GM19099 (cell line): ENCODE results near the gene TRIOBP.

Experiments used
- POLR2A ChIP-seq: IDR thresholded peaks from 3 replicates; pipeline ENCODE4 v1.6.1; 2011; ENCODE audit warnings: low read depth; ENCODE audit not compliant: insufficient read length; ENCODE audit errors: extremely low read depth

The TRIOBP gene

GRCh38 chr22:37807410-37808293 lies 110.8 kb downstream of the TRIOBP start, which contains the start of gene GCAT:
GCAT (plus strand) TSS chr22:37807934; CDS start chr22:37807968, 34 bp downstream.
- peak; percentile 46 for TF ChIP-seq POLR2A

GRCh38 chr22:37808294-37808657 lies 111.4 kb downstream of the TRIOBP start:
- no peak for TF ChIP-seq POLR2A

DNA sequence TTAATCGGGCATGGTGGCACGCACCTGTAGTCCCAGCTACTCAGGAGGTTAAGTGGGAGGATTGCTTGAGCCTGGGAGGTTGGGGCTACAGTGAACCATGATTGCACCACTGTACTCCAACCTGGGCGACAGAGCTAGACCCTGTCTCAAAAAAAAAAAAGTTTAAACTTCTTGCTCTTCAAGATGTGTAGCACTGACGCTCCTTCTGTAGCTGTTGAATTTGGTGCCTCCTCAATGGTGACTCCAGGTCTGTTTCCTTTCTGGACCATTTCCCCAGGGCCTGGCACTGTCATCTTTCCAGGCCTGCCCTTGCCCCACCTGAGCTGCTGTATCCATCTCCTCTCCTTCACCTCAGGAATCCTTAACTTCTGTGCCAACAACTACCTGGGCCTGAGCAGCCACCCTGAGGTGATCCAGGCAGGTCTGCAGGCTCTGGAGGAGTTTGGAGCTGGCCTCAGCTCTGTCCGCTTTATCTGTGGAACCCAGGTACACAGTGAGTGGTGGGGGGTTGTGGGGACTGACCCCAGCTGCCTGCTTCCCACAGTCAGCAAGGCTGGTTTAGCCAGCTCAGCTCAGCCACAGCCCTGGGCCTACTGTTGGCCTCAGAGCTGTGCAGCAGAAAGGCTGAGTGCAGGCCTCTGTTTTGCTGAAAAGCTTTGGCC lies 113.0 kb downstream of the TRIOBP start:
- TF ChIP-seq POLR2A, result no peak

DNA sequence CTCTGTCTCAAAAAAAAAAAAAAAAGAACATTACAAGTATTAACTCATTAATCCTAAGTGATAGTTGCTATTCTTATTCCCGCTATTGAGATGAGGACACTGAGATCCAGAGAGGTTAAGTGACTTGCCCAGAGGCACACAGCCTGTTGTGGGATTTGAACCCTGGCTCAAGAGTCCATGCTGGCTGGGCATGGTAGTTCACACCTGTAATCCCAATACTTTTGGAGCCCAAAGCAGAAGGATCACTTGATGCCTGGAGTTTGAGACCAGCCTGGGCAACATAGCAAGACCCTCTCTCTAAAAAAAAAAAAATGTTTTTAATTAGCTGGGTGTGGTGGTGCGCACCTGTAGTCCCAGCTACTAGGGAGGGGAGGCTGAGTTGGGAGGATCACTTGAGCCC lies 115.0 kb downstream of the TRIOBP start:
- no peak for TF ChIP-seq POLR2A

GRCh38 chr22:37812869-37813678 lies 116.2 kb downstream of the TRIOBP start:
- TF ChIP-seq POLR2A, result no peak

- TF ChIP-seq POLR2A, result no peak
Observed at GRCh38 chr22:37815593-37815992, 118.7 kb downstream of the TRIOBP start.

- TF ChIP-seq POLR2A, result no peak
Observed at GRCh38 chr22:37816543-37817180, 119.8 kb downstream of the TRIOBP start.

DNA sequence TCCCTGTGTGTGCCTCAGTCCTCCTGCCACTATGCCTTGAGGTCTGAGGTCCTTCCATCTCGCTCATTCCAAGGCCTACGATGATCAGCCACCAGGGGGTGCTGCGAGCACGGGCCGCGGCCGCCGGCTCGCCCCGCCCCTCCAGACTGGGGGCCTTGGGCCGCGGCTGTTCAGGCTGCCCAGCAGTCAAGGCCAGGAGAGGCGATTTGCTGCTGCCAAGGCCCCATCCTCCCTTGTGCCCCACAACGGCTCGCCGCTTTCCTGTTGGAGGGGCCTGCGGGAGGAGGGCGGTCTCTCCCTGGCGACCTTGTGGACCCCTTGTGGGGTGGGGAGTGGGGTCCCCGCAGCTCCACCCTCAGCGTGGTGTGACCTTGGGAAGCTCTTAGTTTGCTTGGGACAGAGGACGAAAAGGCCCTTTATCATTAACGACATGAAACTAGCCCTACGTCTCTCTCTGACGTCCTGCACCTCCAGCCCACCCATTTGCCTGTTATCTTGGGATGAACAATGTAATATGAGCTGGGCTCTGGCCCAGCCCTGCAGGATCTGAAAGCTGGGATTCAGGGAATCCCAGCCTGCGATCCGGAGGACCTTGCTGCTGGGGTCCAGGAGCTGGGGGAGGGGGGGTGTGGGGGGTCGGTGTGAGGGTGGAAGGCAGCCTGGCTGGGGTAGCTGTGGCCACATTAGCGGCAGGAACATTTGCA lies 121.0 kb downstream of the TRIOBP start:
- TF ChIP-seq POLR2A, result no peak

GRCh38 chr22:37818409-37819104 lies 121.7 kb downstream of the TRIOBP start:
- TF ChIP-seq POLR2A, result no peak

DNA sequence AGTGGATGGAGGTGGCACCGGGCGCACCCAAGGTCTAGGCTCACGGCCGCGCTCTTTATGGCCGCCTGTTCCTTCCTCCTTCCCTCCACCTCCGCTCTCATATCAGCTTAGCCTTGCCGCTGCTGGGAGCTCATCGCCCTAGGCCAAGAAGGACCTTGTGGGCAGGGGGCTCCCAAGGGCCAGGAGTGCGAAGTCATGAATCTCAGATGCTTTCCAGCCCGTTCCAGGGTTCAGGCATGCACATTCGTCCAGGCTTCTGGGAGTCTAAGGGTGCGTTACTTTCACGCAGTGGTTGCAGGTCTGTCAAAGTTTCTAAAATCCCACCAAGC lies 122.2 kb downstream of the TRIOBP start:
- no peak for TF ChIP-seq POLR2A

DNA sequence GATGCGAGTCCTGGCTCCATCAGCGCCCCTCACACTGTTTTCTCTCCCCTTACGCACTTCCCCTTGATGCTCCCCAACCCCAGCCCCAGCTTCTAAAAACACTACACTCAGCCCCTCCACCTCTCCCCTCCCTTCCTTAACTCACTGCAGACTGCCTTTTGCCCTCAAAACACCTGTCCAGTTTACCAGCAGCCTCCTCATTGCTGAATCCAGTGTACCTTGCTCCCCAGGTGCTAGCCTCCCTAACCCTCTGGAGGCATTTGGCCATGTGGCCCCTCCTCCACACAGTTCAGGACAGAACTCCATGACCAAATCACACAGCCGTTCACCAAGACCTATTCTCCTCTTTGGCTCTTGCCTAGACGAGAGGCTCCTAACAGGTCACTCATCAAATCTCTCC lies 123.5 kb downstream of the TRIOBP start:
- TF ChIP-seq POLR2A, result no peak

DNA sequence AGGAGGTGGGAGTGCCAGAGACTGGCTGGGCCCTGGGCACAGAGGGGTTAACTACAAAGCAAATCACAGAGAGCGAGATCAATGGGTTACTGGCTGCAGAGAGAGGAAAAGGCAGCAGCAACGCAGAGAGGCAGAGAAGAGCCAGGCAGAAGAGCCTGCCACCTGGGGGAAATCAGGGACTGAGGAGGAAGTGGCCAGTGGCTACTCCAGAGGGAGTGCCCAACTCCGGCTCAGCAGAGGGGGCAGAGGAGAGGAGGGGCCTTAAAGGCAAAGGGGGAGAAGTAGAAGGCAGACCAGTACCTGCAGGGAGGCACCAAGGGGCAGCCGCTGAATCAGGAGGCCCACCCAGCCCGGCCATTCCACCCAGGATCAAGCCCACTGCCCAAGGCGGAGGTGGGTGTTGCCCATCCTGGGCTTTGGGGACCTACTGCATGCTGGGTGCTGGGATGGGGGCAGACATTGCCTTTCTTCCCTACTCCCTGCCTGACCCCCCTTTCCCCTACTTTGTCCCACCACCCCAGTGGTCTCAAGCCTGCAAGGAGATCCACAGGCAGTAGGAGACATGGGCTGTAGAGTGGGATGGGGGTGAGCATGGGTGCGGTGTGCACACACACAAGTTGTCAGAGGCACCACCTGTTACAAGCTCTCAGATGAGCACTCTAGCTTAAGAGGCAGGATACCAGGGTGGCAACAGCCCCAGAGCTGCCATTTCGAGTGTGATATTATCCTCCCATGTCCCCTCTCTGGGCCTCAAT lies 125.4 kb downstream of the TRIOBP start:
- no peak for TF ChIP-seq POLR2A
